Progenitor cell of endocrine pancreas (in vitro differentiated cells): ENCODE results near the gene SERPINB7. TPM values are rescaled to one million over a fixed set of nuclear protein-coding genes. Genes with fewer than 3 reads are reported as not detected.
A peak's percentile ranks its signal among the peaks of the same experiment; 100 is the strongest.

Experiments used
- DNase-seq: peaks from one replicate; pipeline ENCODE4 v3.0.0; 2021; ENCODE audit warnings: low spot score; ENCODE audit not compliant: unreplicated experiment
- H3K27ac Mint-ChIP-seq: 2 replicates; pipeline ENCODE4 v1.8.0; 2021; ENCODE audit warnings: mild to moderate bottlenecking, moderate library complexity, mixed read lengths
- H3K27me3 Mint-ChIP-seq: 2 replicates; pipeline ENCODE4 v1.8.0; 2021; ENCODE audit warnings: mixed read lengths
- H3K36me3 Mint-ChIP-seq: 2 replicates; pipeline ENCODE4 v1.8.0; 2022; ENCODE audit warnings: mixed read lengths; ENCODE audit not compliant: insufficient read depth
- H3K4me1 Mint-ChIP-seq: 2 replicates; pipeline ENCODE4 v1.8.0; 2021; ENCODE audit warnings: low read depth, mixed read lengths
- H3K4me3 Mint-ChIP-seq: 2 replicates; pipeline ENCODE4 v1.8.0; 2021; ENCODE audit warnings: low read depth, mild to moderate bottlenecking, moderate library complexity, mixed read lengths
- H3K9me3 Mint-ChIP-seq: 2 replicates; pipeline ENCODE4 v1.8.0; 2021; ENCODE audit warnings: low read depth, mixed read lengths
- CTCF ChIP-seq: fragments of 200-600 bp; sonication (generic); IDR thresholded peaks from one replicate; pipeline ENCODE4 v1.5.0; 2021; ENCODE audit warnings: antibody characterized with exemption, mild to moderate bottlenecking; ENCODE audit not compliant: unreplicated experiment
- total RNA-seq: library from RNA; stranded (reverse); gene quantifications from 2 replicates; pipeline ENCODE4 v1.2.1, GENCODE V29; 2021

SERPINB7 gene
- total RNA-seq, 1 donor from 2014 or later = not detected

- no peaks in the 10 kb centered on the region for H3K36me3 Mint-ChIP-seq
- peaks cover 1% of the 10 kb centered on the region for H3K4me1 Mint-ChIP-seq
- H3K9me3 Mint-ChIP-seq = no peaks in the 10 kb centered on the region
- H3K27ac Mint-ChIP-seq = no peak overlapping the region
- DNase-seq = no peak
- TF ChIP-seq CTCF = no peak
- no peaks in the 10 kb centered on the region for H3K27me3 Mint-ChIP-seq
- H3K4me3 Mint-ChIP-seq = no peak overlapping the region
These were observed 62.4 kb downstream of the SERPINB7 start for GRCh38 chr18:63837590-63837989.

- Mint-ChIP-seq H3K4me3 (no peak overlapping the region), H3K4me1 (no peaks in the 10 kb centered on the region), H3K27me3 (no peaks in the 10 kb centered on the region), H3K9me3 (no peaks in the 10 kb centered on the region), H3K36me3 (no peaks in the 10 kb centered on the region), H3K27ac (no peak overlapping the region)
- TF ChIP-seq CTCF = no peak
- no peak for DNase-seq
These were observed 67.8 kb downstream of the SERPINB7 start for GRCh38 chr18:63843008-63843407.

DNA sequence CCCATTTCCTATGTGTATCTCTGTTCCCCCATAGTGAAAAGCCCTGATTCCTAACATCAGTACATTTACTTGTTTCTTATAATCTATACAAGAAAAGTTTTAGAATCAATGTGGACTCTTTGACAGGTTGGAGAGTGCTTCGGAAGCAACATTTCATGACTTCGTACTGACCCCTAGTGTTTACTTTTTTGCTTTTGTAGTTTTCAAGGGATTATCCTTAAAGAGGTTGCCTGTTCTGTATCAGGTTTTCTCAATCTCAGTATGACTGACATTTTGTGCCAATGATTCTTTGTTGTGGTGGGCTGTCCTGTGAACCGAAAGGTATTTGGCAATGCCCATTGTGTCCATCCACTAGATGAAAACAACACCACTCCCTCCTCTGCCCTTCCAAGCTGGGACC, 69.0 kb downstream of the SERPINB7 start:
- Mint-ChIP-seq H3K27me3 (no peaks in the 10 kb centered on the region), H3K9me3 (no peaks in the 10 kb centered on the region), H3K4me1 (no peaks in the 10 kb centered on the region), H3K36me3 (no peaks in the 10 kb centered on the region), H3K27ac (no peak overlapping the region), H3K4me3 (no peak overlapping the region)
- DNase-seq = no peak
- peak; percentile 57 for TF ChIP-seq CTCF

- Mint-ChIP-seq H3K27ac (no peak overlapping the region), H3K36me3 (no peaks in the 10 kb centered on the region), H3K27me3 (no peaks in the 10 kb centered on the region), H3K9me3 (no peaks in the 10 kb centered on the region), H3K4me3 (no peak overlapping the region), H3K4me1 (no peaks in the 10 kb centered on the region)
- DNase-seq = no peak
- peak; percentile 74 for TF ChIP-seq CTCF
These were observed 72.9 kb downstream of the SERPINB7 start for GRCh38 chr18:63848159-63848558.

DNA sequence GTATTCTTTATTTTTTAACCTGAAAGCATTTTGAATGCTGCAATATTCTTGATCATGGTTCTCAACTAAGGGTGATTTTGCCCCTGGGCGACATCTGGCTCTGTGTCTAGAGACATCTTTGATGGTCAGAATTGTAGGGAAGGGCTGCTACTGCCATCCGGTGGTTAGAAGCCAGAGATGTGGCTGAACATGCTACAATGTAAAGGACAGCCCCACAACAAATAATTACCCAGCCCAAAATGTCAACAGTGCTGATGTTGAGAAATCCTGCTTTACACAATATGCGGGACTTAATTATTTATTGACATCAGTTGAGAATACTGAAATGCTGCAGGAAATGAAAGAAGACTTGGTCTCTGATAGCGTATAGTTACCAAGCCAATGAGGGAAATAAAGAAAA, 74.8 kb downstream of the SERPINB7 start:
- no peaks in the 10 kb centered on the region for H3K27me3 Mint-ChIP-seq
- no peak overlapping the region for H3K4me3 Mint-ChIP-seq
- no peak overlapping the region for H3K27ac Mint-ChIP-seq
- H3K36me3 Mint-ChIP-seq = no peaks in the 10 kb centered on the region
- no peak for DNase-seq
- peaks cover 2% of the 10 kb centered on the region for H3K9me3 Mint-ChIP-seq
- TF ChIP-seq CTCF = peak; percentile 57
- no peaks in the 10 kb centered on the region for H3K4me1 Mint-ChIP-seq
